GM21717 (cell line): ENCODE data around the gene CTTN.
"Not testable (repeated sequence)": the region's sequence is repeated elsewhere in the genome, so short reads cannot be mapped to it uniquely, and the experiment has no call there.

Experiments
- ATAC-seq: cut with Tn5 transposase; IDR thresholded peaks from one replicate; pipeline ENCODE4 v1.9.1; 2021; ENCODE audit warnings: mild to moderate bottlenecking, moderate library complexity; ENCODE audit not compliant: unreplicated experiment

The CTTN gene

DNA sequence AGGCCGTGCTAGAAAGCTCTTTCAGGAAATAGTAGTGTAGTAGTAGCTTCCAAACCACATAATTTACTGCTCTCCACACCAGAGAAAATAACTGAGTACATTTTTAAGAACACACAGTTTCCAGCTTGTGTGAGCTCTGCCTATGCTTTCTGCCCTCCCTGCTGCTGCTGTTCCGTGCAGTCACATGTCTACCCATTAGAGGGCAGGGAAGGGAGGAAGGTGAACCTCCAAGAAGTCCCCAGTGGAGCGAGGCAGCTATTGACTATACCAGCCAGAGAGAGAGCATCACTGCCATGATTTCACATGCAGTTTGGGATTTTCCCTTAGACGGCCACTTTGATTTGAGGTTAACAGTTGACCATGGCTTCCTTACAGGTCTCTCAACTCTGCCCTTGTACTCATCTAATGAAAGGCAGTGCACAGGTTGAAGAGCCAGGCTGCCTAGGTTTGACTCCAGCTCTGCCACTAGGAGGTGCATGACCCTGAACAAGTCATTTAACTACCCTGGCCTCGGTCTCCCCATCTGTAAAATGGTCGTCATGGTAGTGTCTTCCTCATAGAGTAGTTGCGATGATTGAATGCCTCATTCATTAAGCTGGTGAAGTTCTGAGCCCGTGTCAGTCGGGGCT lies 19.7 kb upstream of the CTTN start:
- ATAC-seq, result no peak

DNA sequence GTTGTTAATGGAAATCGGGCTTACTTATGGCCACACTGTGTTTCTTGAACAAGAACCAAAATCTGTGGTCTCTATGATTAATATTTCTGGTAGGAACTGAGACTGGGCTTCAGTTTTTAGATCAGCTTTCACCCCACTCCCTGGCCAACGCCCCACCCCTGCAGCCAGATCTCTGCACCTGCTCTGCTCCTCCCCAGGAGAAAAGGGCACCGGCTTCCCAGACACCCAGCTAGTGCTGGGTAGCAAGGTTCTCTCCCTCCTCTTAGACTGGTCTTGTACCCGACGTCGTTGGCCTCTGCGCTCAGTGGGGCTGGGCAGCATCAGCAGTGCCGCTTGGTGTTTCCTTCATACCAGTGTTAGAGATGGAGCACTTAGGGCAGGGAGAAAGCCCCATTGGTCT lies 17.0 kb upstream of the CTTN start:
- no peak for ATAC-seq

DNA sequence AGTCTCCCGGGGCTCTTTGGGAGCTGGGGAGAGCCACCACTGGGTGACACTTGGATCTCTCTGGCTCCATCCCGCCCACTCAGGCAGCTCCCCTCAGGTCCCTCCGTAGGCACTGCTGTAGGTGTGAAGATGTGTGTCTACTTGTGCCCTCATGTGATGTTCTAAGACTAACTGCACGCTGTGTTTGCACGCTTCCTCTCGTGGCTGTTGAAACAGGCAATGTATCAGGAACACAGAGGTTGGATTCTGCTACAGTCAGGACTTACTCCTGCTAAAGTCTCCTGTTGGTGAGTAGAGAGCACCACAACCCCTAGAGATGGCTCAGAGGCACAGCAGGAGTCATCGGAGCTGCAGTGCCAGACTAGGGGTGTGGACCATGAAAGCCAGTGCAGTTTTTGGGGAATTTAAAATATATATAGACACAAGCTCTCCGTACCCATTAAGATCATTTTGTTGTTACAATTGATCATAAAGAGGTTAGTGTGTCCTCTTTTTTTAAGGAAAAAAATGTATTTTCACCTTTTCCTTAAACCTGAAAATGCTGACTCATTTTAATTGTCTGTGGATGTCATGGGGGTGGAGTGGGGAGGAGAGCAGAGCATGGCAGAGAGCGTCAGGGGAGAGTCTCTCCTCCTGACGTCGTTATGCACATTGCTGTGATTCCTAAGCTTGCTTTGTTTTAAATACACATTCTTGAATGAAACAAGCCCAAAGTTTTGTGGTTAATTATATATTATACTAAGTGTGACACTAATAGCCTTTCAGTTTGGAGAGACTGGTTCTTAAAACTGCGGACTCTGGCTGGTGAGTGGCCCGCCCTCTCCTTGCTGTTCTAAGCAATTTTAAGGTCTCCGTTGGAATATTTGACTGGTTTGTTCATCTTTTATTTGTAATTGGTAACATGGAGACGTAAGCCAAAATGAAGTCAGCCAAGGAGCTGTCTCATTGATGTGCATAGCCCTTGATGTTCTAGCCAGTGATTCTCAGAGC lies 16.2 kb upstream of the CTTN start:
- no peak for ATAC-seq

DNA sequence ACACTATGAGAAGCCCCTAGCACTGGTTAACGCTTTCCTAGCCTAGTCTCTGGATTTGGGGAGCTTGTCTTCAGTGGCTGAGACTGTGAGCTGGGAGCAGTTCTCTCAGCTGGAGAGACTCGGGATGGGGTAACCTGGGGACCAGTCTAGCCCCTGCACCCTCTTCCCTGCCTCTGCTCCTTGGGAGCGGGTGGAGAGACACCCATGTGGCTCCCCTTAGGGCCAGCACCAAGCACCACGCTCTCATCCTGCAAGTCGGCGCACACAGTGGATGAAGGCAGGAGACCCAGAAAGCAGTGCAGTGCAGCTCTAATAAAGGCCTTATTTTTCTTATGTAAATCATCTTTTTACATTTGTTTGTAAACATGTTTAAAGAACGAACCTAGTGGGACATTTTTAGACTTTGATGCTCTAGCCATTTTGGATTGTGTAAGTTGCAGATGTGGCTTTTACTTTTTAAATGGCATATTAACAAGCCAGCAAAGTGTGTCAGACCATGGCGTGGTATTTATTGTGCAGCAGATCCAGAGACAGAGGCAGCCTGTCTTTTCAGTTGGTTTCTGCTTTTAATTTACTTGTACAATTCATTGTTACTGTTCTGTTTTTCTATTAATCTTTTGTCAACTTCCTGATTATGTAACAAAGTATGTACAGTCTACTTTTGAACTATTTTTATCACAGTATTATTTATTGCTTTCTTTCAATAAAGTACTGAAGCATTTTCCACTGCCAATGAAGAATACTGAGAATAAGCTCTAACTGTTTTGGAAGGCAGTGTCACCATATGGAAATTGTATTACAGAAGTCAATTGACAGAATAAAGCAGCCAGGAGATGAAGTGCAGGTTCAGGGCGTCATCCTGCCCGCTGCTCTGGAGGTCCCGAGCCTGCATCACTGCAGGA lies 14.4 kb upstream of the CTTN start:
- ATAC-seq, result no peak

DNA sequence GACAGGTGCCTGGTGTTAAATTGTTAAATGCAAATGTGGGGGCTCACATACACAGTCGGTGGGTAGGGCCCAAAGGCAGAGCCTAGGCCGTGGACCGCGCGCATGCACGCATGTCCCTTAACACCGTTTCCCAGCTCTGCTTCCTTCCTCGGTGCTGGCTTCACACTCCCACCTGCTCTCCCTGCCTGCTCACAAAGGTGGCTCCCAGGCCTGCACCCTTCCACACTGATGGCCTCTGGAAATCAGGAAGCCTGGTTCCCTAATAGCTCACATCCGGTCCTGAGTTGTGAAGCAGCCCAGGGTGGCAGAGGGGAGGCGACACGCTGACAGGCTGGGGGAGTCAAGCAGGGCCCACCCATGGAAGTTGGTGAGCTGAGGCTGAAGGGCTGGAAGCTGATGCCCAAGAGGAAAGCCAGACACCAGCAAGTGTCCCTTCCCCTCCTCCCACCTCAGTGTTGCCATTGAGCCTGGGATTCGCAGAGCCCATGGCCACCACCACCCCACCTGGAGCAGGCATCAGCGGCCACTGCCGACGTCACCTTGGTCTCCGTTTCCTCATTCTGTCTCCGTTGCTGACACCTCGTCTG lies 13.7 kb upstream of the CTTN start:
- ATAC-seq, result no peak

DNA sequence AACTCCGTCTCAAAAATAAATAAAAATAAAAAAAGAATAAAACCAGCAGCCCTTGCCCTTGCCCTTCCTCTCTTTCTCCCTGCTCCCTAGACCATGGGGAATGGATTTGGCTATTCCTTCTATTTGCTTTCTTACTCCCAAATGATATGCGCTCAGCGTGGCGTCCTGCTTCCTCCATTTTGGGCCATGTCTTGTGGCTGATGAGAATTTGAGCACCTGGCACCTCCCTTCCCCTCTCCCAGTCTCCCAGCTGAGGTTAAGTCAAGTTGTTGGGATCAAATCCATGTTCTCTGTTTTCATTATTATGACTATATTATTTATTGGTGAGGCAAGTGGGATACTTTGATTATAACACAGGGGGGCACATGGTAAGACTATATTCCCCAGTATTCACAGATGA lies 10.8 kb upstream of the CTTN start:
- ATAC-seq, result no peak

DNA sequence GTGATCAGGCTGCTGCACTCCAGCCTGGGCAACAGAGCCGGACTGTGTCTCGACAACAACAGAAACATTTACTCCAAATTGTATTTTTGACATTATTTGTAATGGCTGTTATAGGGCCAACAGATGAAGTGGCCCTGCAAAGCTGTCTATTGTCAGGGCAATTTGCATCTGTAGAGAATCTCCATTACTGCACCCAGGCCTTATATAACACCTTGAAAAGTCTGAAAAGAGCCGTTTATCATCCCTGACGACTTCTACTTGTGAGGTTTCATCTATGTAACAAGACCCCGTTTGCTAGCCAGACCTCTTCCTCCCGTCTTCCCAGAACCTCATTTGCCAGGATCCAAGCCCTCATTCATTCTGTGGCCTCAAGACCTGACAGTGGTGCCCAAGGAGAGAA lies 9.1 kb upstream of the CTTN start:
- no peak for ATAC-seq

DNA sequence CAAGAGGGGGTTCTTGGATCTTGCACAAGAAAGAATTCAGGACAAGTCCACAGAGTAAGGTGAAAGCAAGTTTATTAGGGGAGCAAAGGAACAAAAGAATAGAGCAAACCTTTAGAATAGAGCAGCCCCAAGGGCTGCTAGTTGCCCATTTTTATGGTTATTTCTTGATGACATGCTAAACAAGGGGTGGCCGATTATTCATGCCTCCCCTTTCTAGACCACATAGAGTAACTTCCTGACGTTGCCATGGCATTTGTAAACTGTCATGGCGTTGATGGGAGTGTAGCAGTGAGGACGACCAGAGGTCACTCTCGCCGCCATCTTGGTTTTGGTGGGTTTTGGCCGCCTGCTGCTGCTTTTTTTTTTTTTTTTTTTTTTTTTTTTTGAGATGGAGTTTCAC lies 7.4 kb upstream of the CTTN start:
- not testable (repeated sequence) for ATAC-seq

DNA sequence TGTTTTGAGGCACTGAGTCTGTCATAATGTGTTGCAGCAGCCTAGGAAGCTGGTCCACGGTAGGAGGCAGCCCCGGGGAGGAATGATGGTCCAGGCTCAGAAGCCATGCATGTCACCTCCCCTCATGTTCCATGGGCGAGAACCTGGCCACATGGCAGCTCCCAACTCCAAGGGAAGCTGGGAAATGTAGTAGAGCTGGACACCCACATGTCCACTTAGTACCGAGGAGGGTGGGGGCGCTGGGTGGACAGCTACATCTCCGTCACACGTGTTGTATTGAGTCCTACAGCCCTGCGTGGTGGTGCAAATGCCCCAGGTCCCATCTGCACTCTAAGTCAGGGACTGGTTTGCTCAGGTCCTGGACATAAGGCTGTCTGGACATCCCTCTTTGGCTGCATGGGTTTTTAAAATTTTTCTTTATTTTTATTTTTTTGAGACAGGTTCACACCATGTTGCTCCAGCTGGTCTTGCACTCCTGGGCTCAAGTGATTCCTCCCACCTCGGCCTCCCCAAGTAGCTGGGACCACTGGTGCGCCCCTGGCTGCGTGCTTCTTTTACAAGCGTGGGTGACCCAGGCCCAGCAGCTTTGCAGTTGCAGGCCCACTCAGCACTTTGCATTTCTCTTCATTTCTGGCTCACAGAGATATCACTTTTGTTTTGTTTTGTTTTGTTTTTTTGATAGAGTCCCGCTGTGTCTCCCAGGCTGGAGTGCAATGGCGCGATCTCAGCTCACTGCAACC lies 3.9 kb upstream of the CTTN start:
- ATAC-seq, result no peak

DNA sequence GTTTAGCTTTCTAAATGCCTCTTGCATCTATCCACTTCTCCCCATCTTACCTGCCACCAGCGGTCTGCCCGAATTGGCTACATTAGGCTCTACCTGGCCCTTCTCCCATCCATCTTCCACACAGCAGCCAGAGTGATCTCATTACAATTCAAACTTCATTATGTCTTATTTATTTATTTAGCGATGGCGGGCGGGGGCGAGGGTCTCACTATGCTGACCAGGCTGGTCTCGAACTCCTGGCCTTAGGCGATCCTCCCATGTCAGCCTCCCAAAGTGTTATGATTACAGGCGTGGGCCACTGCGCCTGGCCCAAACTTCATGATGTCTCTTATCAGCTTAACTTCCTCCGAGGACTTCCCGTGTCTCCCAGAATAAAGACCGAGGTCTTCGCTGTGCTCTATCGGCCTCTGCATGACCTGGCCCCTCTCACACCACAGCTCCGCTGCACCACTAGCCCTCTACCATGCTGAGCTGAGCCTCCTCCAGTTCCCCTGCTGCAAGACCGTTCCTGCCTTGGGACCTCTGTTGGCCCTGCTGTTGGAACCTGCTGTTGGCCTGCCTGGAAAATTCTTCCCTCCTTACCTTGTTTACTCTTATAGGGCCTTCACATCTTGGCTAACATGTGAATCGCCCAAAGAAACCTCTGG lies 870 bp upstream of the CTTN start:
- no peak for ATAC-seq

DNA sequence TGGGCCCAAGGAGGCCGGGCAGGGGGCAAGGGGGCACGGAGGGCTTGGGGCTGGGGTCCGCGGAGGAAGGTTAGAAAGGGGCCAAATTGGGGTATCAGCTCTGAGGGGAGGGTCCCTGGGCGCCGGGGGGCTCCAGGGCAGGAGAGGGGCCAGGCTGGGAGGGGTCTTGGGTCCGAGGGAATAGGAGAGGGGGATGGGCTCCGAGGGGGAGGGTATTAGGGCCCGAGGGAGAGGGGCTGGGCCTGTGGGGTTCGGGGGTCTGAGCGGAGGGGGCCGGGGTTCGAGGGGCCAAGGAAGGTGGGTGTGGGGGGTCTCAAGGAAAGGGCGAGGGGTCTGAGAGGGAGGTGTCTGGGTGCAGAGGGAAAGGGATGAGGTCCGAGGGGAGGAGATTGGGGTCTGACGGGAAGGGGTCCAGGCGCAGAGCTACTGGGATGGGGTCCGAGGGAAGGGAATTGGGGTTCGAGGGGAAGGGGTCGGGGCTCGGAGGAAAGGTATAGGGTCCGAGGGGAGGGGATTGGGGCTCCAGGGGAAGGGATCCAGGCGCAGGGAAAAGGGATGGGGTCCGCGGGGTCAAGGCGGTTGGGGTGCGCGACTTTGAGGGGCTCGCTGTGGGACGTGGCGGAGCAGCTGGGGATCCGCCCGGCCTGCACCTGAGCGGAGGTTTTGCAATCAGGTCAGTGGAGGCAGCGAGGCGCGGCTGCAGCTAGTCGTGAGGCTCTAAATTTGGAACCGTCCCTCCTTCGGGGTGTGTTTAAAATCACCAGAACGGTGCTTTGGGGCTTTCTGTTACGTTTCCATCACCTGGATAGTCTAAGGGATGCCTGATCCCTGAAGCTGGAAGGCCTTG lies 728 bp downstream of the CTTN start:
- ATAC-seq, result no peak

DNA sequence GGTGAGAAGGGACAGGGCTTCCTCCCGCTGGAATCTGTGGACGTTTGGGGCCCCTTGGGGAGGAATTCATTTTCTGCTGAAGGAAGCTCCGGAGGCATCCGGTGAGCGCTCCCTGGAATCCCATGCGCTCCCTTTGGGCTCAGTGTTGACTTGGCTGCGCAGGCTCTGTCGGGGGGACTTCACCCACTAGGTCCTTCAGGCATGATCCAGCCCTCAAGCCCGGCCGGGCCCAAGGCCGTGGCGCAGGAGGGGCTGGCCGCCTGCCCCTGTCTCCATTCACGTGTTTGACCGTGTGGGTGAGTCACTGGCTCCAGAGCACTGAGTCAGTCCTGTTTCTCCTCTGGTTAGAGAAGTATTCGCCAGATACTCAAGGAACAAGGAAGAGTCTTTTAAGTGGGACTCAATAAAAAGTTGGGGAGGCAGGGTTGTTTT lies 1.4 kb downstream of the CTTN start:
- no peak for ATAC-seq

DNA sequence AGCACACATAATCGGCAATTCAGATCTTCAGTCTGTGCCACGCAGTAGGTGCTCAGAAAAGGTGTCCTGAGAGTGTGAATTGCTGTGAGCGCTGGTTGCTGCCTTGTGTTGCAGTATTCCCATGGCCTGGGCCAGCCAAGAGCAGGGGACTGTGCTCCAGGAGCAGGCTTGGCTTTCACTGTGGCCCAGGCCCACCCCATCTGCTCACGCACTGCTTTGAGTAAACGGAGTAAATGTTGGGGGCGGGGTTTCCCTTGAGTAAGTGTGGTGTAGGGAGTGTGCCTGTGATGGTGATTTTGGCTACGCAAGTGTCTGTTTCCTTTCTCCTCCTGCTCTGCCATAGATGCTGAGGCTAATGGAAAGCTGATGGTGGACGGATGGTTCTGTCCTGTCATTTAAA lies 2.3 kb downstream of the CTTN start:
- ATAC-seq, result no peak

DNA sequence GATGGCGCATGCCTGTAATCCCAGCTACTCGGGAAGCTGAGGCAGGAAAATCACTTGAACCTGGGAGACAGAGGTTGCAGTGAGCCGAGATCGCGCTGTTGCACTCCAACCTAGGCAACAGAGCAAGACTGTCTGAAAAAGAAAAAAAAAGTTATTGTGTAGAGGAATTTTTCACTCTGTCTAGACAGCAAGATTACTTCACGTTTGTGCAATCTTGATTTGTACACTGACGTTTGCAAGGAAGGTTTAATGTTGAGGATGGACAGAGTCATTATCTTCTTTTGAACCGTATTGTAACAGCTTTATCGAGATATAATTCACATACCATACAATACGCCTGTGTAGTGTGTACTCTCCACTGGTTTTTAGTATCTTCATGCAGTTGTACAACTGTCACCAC lies 3.7 kb downstream of the CTTN start:
- no peak for ATAC-seq

DNA sequence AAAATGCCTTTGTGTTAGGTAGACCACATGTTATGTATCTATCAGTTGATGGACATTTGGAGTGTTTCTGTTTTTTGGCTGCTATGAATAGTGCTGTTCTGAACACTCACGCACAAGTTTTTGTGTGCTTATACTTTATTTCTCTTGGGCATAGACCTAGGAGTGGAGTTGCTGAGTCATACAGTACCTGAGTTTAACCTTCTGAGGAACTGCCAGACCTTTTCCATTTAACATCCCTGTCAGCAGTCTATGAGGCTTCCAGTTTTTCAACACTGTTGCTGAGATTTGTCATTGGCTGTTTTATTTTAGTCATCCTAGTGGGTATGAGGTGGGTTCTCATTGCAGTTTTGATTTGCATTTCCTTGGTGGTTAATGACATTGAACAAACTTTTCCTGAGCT lies 4.4 kb downstream of the CTTN start:
- ATAC-seq, result no peak

DNA sequence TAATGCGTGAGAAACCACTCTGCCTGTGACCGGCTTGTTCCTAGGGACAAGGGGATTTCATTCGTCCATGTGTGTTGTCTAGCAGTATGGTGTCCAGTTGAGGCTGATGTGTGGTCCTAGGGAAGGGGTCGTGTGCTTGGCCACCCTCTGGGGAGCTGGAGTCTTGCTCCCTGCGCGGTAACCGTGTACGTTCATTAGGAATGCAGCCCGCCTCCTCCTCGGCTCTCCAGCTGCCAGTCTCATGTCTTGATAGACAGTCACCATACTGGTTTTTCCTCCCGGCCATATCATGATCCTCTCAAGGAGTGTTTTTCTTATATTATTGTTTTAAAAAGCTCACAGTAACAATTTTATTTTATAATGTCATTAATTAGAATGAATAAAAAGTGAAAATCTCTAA lies 5.9 kb downstream of the CTTN start:
- ATAC-seq, result no peak

DNA sequence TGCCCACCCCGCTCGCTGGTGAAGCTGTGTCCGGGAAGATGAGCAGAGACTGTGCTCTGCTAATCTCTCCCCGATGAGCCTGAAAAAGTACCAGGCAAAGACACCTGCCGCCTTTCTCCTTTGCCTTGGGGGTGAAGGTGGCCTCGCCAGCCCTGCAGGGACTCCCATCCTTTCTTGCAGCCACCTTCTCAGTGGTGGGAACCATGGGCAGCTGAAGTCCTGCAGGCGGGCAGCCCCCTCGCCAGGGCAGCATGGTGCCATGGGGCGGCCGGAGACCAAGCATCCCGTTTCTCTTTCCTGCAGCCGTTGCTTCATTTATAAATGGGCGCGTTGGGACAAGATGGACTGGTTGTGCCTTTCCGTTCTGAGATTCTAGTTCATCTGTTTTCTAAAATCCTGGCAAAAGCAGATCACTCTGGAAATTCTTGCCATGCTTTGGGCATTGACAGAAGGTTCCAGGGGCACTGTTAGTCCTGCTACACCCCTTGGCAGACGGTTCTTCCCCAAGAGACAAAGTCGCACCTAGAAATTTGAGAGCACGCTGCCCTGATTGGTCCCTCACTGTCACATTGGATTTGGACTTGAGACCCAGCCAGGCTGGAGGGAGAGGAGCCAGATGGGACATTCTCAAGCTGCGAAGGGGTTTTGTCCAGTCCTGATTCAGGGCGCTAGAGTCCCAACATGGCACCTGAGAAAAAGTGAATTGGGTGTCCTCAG lies 7.5 kb downstream of the CTTN start:
- ATAC-seq, result no peak

DNA sequence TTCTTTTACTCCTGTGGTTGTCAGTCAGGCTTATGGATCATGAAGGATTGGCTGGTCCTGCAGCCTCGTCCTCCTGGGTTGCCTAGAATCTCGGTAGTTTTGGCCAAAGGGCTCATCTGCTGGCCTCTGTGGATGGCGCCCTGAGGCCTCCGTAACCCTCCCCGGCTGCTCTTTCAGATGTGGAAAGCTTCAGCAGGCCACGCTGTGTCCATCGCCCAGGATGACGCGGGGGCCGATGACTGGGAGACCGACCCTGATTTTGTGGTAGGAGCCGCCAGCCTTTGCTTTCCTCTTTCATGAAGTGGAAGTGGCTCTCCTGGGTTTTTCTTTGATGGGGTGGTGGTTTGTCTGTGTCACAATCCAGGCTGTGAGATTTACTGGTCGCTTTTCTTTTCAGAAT lies 8.8 kb downstream of the CTTN start:
- no peak for ATAC-seq
